HG03460 (cell line): Measurements from ENCODE around the gene SOBP.

Source experiments
- ATAC-seq: cut with Tn5 transposase; IDR thresholded peaks from one replicate; pipeline ENCODE4 v1.9.1; 2021; ENCODE audit not compliant: unreplicated experiment

The SOBP gene

DNA sequence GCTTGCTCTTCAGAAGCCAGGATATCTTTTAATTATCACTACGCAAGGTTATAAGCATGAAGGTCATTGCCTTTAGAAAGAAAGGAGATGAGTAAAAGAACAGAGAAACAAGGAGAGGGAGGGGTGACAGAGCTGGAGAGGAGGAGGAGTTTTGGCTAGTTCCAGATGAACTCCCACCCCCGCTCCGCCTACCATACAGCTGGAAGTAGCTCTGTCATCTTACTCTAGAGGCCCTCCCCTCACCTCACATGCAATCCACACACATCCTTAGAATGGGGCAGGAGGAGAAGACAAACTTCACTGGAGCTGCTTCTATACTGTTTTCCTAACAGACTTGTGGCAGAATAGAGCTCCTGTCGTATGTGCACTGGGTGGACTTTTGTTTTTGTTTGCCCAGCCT lies 189.5 kb downstream of the SOBP start:
- no peak for ATAC-seq

GRCh38 chr6:107682721-107683120 lies 192.8 kb downstream of the SOBP start:
- ATAC-seq = no peak

DNA sequence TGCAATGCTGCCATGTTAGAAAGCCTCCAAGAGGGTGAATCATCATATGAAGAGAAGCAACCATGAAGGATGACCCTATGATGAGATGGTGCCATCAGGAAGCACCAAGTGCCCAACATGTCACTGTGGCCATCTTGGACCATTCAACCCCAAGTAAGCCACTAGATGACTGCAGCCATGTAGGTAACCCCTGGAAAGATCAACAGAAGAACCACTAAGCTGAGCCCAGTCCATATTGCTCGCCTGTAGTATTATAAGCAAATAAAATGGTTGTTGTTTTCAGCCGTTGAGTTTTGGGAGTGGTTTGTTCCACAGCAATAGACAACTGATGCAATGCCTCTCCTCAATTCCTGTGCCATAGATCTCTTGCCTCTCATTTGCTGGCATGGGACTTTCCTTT lies 193.3 kb downstream of the SOBP start:
- no peak for ATAC-seq

GRCh38 chr6:107684996-107685395 lies 195.1 kb downstream of the SOBP start:
- no peak for ATAC-seq

DNA sequence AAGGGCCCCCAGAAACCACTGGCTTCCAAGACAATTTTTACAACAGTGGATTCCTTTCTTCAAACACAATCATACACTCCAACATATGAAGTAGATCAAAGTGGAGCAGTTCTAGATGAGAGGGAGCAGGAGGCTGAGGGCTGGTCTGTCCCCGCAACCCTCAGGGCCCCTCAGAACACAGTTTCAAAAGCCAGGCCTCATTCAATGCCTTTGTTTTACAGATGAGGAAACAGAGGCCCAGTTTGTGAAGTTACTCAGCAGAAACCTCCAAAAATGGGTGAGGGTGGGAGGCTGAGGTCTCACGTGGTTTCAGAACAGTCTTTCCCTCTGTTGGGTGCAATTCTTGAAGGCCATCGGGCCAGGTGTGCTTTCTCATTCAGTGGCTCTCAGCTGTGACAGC lies 199.3 kb downstream of the SOBP start:
- no peak for ATAC-seq

DNA sequence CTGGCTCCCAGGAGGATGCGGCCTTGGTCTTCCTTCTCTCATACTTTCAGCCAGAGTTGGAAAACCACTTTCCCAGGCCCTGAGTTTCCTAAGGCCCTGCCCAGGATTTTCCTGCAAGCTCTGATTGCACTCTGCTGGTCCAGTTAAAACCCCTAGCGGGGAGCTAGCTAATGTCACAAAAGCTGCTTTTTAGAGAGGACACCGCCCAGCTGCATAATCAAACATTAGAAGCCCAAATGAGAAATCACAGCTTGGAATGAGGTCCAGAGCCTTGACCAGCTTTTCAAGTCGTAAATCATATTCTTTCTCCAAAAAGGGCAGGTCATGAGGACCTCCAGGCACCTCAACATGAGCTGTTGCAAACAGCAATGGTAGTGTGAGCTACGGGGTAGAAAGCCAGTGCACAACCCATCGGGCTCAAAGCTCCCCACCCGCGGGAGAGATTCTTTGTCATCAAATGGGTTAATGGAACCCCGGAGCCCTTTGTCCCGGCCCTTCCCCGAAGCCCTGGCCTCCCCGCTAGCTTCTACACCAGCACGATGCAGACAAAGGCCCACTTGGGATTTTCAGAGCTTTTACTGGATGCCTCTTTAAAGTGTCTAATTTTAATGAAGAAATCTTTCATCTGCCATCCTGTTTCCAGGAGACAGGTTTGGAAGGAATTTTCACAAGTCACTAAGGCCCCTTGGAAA lies 200.2 kb downstream of the SOBP start:
- no peak for ATAC-seq

DNA sequence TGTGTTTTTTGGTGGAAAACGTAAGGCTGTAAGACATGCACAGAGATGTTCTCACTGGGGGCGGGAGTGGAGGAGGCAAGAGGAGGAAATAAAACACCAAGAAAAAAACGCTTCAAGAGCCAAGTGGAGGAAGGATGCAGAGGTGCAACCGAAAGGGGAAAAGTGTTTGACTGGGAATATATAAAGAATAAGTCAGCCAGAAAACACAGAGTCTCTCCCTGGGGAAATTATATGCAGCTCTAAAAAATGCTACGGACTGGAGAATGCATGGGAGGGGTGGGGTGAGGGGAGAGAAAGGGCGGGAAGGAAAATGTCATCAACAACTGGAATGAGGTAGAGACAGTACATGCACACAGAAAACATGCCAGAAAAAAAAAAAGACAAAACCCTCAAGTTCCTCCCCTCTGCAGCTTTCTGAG lies 200.7 kb downstream of the SOBP start:
- no peak for ATAC-seq

DNA sequence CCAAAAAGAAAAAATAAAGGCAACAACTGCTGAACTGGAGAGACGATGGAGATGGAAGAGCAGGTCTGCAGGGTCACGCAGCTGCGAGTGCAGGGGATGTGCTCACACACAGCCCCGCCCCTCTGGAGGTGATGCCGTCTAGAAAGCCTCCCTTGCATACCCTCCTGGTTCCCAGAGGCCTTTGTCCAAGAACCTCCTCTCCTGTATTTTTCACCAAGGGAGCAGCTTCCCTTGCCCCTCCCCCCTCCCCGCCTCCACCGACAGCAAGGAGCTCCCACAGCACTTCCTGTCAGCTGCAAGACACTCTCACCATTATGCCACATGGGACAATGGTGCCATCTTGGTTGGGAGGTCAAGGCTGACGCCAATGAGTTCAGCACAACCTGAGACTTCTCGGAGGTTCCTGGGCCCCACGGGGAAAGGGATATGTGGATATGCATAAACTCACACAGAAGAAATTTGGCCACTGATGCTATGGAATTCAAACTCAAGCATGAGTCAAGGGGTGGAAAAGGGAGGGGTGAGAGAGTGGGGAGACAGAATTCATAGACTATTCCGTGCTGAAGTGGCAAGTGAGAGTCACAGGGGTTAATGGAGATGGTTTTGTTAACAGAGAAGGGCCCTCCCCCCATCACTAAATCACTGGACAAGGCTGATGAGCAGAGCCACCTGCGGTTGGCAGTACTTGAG lies 201.3 kb downstream of the SOBP start:
- ATAC-seq = no peak

DNA sequence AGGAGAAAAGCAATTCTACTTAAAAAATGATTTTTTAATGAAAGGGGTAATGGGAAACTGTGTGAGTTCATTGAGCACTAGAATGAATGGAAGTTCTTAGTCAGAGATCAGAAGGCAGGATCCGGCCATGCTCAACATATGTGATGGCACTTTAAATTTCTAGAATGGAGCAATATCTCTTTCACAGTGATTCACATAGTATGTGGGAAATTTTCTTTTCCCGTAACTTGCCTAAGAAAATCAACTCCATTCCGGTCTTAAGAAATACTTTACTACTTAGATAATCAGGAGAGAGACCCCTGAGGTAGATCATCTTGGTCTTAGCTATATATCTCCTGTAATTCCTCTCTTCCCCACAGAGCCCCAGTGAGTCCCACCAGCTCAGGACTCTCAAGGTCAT lies 202.4 kb downstream of the SOBP start:
- no peak for ATAC-seq

- no peak for ATAC-seq
Measured at GRCh38 chr6:107695061-107695720, 205.3 kb downstream of the SOBP start.

- ATAC-seq = no peak
Measured at GRCh38 chr6:107697682-107698081, 207.8 kb downstream of the SOBP start.

- ATAC-seq = no peak
Measured at GRCh38 chr6:107698146-107698545, 208.2 kb downstream of the SOBP start.

GRCh38 chr6:107699254-107699653 lies 209.3 kb downstream of the SOBP start:
- ATAC-seq = no peak

DNA sequence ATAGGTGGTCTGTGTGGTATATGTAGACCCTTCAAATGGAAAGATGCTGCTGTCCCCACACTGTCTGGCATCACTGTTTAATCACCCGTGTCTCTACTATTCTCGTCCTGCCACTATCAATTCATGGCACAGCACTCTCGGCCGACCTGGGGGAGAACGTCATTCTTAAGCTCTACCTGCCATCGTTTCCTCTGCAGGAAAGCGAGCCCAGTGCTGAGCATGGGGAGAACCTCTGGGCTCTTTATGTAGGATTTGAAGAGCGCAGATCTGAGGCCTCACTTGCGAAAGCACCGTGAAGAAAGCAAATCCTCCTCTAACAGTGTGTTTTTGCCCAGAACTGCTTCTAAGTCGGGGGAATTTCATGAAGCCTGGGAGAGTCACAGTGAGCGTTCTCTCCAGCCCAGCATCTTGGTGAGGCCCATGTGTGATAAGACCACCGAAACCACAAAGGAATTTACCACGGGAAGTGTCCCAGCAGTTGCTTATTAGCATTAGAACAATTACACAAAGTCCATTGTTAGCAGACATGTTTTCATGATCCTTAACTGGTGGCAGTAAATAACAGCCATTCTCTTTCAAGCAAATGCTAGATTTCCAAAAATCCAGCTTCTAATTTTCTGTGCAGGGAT lies 209.9 kb downstream of the SOBP start:
- no peak for ATAC-seq

DNA sequence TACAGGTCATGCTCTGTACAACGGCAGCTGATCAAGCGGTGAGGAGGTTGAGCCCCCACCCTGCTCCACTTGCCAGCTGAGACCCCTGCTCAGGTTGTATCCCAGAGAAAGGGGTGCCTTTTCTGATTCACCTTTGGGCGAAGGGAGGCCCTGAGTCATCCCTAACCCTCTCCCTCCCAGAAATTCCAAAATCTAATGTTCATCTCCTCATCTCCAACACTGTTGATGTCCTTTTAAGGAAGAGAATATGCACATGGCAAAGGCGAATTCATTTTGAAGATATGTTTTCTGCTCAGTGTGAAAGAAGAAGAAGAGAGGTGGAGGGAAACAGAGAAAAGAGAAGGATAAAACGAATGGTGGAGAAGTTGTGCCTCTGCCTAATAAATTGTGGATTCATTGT lies 213.7 kb downstream of the SOBP start:
- no peak for ATAC-seq

- no peak for ATAC-seq
Measured at GRCh38 chr6:107704347-107705013, 214.6 kb downstream of the SOBP start.

GRCh38 chr6:107706516-107707115 lies 216.7 kb downstream of the SOBP start:
- ATAC-seq = no peak

DNA sequence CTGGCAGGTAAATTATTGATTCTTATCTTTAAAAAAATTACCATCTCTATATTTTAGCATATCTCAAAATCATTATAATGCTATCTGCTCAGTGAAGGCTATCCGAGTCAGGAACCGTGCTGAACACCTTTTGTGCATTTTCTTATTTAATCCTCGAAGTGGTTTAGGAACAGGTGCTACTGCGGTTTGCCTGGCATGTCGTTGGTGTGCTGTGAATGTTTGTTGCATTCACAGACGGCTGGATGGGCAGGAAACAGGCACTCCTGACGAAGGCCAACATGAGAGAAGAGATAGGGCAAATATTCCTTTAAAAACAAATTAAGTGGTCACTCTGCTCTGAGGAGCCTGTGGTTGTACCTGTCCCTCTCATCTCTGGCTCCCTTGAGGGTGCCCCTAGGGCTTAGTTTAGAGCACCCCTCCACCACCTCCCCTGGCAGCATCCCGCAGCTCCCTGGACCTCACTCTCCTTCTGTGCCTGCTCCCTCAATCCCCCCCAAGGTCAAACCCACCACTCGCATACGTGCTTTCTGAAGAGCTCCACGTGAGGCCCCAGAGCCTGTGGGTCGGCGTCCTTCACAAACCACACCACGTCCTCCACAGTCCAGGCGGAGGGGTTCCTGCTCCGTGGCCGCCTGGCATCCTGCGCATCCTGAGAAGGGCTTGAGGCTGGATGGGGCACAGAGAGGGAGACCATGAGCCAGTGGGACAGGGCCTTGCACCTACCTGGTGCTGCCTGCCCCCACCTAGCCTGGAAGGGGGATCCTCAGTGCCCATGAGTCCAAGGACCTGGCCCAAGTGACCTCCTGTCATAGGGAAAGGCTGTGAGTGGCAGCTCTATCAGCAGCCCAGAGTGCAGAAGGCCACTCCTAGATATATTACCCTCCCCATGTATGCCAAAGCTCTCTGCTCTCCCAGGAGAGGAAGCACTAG lies 217.7 kb downstream of the SOBP start:
- ATAC-seq = no peak

GRCh38 chr6:107708435-107708834 lies 218.5 kb downstream of the SOBP start:
- ATAC-seq = no peak

GRCh38 chr6:107709341-107709740 lies 219.4 kb downstream of the SOBP start:
- ATAC-seq = no peak
